Thyroid gland (tissue), 4 donors: Measurements from ENCODE around the gene ALOXE3.
A peak's percentile ranks its signal among the peaks of the same experiment; 100 is the strongest.

Source experiments
- POLR2A ChIP-seq, 2 donors: fragments of 450-650 bp; IDR thresholded peaks; one replicate each; pipeline ENCODE4 v1.6.1; 2017; ENCODE audit warnings: antibody characterized with exemption in 2 of 2, mild to moderate bottlenecking in 2 of 2, moderate library complexity in 1 of 2
- TF ChIP-seq, protein P1 (sequence below), 6 experiments: fragments of 200-600 bp in 3 of 6; fragments of 450-650 bp in 3 of 6; sonication (generic) in 3 of 6; IDR thresholded peaks; one replicate each; pipeline ENCODE4 v1.5.1; 2016 to 2019; ENCODE audit warnings: antibody characterized with exemption in 6 of 6, mild to moderate bottlenecking in 2 of 6, inconsistent platforms in 1 of 6, moderate library complexity in 1 of 6

DNA sequence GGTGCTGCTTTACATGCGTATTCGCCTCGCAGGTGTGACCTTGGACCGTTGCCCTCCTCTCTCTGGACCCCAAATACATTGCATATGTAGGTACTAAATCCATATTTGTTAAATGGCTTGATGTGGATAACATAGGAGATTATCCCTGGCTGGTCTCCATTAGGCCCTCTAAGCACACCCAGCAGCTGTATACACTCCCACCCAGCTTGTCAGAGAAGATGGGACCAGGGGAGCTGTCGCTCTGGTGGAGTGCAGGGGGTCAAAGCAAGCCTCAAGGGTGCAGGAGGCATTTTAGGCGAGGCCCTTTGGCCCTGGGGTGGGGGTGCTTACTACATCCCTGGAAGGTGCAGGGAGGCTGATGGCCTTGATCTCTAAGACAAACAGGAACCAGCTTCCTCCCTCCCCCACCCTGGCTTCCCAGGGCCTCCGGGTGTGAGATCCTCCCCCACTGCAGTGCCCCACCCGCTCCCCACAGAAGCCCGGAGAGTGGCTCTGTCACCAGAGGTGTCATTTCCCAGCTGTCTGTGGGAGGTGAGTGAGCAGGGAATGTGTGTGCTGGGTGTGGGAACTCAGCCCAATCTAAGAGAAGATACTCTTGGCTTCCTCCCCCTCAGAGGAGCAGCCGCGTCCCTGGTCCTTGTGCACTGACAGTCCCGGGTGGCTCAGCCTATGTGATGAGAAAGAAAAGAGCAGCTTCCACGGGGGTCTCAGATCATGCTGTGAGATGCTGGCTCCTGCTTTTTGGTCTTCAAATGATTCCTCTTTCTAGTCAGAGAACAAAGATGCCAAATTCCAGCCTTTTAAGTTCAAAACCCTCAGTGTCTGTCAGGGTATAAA, 45.9 kb upstream of the ALOXE3 start:
- TF ChIP-seq, protein P1, sequence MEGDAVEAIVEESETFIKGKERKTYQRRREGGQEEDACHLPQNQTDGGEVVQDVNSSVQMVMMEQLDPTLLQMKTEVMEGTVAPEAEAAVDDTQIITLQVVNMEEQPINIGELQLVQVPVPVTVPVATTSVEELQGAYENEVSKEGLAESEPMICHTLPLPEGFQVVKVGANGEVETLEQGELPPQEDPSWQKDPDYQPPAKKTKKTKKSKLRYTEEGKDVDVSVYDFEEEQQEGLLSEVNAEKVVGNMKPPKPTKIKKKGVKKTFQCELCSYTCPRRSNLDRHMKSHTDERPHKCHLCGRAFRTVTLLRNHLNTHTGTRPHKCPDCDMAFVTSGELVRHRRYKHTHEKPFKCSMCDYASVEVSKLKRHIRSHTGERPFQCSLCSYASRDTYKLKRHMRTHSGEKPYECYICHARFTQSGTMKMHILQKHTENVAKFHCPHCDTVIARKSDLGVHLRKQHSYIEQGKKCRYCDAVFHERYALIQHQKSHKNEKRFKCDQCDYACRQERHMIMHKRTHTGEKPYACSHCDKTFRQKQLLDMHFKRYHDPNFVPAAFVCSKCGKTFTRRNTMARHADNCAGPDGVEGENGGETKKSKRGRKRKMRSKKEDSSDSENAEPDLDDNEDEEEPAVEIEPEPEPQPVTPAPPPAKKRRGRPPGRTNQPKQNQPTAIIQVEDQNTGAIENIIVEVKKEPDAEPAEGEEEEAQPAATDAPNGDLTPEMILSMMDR (IDR thresholded peaks at IDR 0.05), result no peak
- peak in 1 of 2 donors; percentile 24 for TF ChIP-seq POLR2A (IDR thresholded peaks at IDR 0.05)
